ENCODE measurements around the gene CACHD1. TPM values are rescaled to one million over a fixed set of nuclear protein-coding genes. Genes with fewer than 3 reads are reported as not detected.

CACHD1 gene
- polyA plus RNA-seq, 1 donor from 2014 or later: 12.7 TPM

DNA sequence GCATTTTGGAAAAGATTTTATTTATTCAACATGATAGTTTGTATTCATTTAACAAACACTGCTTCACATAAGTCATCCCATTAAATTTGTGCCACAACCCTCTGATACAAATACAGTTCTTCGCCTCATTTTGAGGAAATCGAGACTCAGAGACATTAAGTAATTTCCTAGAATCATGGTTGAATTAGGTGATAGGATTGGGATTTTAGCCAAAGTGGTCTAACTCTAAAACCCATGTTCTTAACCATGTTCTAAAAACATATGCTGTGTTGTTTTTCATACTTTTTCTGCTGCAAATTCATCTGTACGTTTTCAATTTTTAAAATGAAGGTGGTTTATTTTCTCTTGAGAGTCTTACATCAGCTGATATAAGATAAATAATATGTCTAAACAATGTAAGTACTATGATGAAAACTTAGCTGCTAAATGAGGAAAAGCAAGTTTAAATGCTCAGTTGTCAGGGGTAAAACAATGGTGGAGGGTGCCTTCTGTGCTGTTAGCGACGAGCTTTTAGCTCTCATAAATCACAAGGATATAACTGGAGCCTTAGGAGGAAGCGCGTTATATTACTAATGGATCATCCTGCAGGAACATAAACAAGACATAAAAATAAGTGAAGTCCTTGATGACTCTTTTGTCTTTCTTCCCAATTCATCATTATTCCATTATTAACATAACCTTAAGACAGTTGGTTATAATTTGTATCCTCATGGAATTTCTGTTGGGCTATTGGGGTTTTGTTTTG, 97.7 kb downstream of the CACHD1 start:
- H3F3A ChIP-seq (ENCODE audit: insufficient read depth, low read length, poor library complexity, severe bottlenecking): no peaks in the 10 kb centered on the region
- TF ChIP-seq EZH2 (IDR thresholded peaks at IDR 0.05; ENCODE audit: borderline replicate concordance, insufficient read depth, low read length, poor library complexity, severe bottlenecking) (no peak), TAF1 (IDR thresholded peaks at IDR 0.05; ENCODE audit: low read depth) (no peak), MXI1 (conservative IDR thresholded peaks at IDR 0.05; ENCODE audit: poor library complexity, severe bottlenecking) (no peak), SMC3 (conservative IDR thresholded peaks at IDR 0.05; ENCODE audit: poor library complexity) (no peak), POLR2AphosphoS5 (IDR thresholded peaks at IDR 0.05) (no peak), RAD21 (conservative IDR thresholded peaks at IDR 0.05) (no peak), EP300 (conservative IDR thresholded peaks at IDR 0.05; ENCODE audit: poor library complexity, severe bottlenecking) (no peak)
- TF ChIP-seq, protein P1, sequence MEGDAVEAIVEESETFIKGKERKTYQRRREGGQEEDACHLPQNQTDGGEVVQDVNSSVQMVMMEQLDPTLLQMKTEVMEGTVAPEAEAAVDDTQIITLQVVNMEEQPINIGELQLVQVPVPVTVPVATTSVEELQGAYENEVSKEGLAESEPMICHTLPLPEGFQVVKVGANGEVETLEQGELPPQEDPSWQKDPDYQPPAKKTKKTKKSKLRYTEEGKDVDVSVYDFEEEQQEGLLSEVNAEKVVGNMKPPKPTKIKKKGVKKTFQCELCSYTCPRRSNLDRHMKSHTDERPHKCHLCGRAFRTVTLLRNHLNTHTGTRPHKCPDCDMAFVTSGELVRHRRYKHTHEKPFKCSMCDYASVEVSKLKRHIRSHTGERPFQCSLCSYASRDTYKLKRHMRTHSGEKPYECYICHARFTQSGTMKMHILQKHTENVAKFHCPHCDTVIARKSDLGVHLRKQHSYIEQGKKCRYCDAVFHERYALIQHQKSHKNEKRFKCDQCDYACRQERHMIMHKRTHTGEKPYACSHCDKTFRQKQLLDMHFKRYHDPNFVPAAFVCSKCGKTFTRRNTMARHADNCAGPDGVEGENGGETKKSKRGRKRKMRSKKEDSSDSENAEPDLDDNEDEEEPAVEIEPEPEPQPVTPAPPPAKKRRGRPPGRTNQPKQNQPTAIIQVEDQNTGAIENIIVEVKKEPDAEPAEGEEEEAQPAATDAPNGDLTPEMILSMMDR (IDR thresholded peaks at IDR 0.05; ENCODE audit: poor library complexity, severe bottlenecking): no peak
- TF ChIP-seq, protein P2, sequence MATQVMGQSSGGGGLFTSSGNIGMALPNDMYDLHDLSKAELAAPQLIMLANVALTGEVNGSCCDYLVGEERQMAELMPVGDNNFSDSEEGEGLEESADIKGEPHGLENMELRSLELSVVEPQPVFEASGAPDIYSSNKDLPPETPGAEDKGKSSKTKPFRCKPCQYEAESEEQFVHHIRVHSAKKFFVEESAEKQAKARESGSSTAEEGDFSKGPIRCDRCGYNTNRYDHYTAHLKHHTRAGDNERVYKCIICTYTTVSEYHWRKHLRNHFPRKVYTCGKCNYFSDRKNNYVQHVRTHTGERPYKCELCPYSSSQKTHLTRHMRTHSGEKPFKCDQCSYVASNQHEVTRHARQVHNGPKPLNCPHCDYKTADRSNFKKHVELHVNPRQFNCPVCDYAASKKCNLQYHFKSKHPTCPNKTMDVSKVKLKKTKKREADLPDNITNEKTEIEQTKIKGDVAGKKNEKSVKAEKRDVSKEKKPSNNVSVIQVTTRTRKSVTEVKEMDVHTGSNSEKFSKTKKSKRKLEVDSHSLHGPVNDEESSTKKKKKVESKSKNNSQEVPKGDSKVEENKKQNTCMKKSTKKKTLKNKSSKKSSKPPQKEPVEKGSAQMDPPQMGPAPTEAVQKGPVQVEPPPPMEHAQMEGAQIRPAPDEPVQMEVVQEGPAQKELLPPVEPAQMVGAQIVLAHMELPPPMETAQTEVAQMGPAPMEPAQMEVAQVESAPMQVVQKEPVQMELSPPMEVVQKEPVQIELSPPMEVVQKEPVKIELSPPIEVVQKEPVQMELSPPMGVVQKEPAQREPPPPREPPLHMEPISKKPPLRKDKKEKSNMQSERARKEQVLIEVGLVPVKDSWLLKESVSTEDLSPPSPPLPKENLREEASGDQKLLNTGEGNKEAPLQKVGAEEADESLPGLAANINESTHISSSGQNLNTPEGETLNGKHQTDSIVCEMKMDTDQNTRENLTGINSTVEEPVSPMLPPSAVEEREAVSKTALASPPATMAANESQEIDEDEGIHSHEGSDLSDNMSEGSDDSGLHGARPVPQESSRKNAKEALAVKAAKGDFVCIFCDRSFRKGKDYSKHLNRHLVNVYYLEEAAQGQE (IDR thresholded peaks at IDR 0.05; ENCODE audit: borderline replicate concordance): no peak
- no peaks in the 10 kb centered on the region for H3K9me3 ChIP-seq (ENCODE audit: low read length)
- no peaks in the 10 kb centered on the region for H4K20me1 ChIP-seq (ENCODE audit: insufficient read depth)
- no peak overlapping the region for H3K4me2 ChIP-seq (ENCODE audit: low read length)
- no peaks in the 10 kb centered on the region for H3K79me2 ChIP-seq (replicated peaks; ENCODE audit: insufficient read depth, low read length)
- no peak overlapping the region for H3K4me3 ChIP-seq (ENCODE audit: low read length)
- H3K9me2 ChIP-seq (ENCODE audit: insufficient read depth, low read length): no peaks in the 10 kb centered on the region
- no peaks in the 10 kb centered on the region for H3K27me3 ChIP-seq (ENCODE audit: insufficient read depth, low read depth, low read length)
- H3K9ac ChIP-seq (ENCODE audit: low read length): no peak overlapping the region
- H3K36me3 ChIP-seq (ENCODE audit: insufficient read depth, low read length): no peaks in the 10 kb centered on the region
- no peak overlapping the region for H3K27ac ChIP-seq (ENCODE audit: low read length)
- no peak overlapping the region for H2AFZ ChIP-seq (ENCODE audit: low read depth, low read length)

DNA sequence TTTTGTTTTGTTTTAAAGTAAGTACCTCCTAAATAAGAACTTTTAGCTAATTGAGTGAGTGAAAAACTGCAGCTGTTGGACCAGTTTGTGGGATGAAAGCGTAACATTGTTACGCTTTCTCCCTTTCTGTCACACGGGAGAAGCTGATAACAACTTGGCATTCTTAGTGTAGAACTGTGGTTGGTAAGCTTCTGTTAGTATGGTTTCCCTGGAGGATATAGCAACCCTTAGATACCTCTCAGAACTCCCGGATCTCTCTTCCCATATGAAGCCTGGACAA, 98.2 kb downstream of the CACHD1 start:
- Histone ChIP-seq H3K27ac (ENCODE audit: low read length) (no peak overlapping the region), H3K27me3 (ENCODE audit: insufficient read depth, low read depth, low read length) (no peaks in the 10 kb centered on the region), H3K36me3 (ENCODE audit: insufficient read depth, low read length) (no peaks in the 10 kb centered on the region), H3K9me3 (ENCODE audit: low read length) (no peaks in the 10 kb centered on the region), H3K4me2 (ENCODE audit: low read length) (no peak overlapping the region), H4K20me1 (ENCODE audit: insufficient read depth) (no peaks in the 10 kb centered on the region), H3F3A (ENCODE audit: insufficient read depth, low read length, poor library complexity, severe bottlenecking) (no peaks in the 10 kb centered on the region), H3K4me3 (ENCODE audit: low read length) (no peak overlapping the region), H2AFZ (ENCODE audit: low read depth, low read length) (no peak overlapping the region), H3K9me2 (ENCODE audit: insufficient read depth, low read length) (no peaks in the 10 kb centered on the region), H3K9ac (ENCODE audit: low read length) (no peak overlapping the region), H3K79me2 (replicated peaks; ENCODE audit: insufficient read depth, low read length) (no peaks in the 10 kb centered on the region)
- no peak for TF ChIP-seq RAD21 (conservative IDR thresholded peaks at IDR 0.05)
- TF ChIP-seq MXI1 (conservative IDR thresholded peaks at IDR 0.05; ENCODE audit: poor library complexity, severe bottlenecking): no peak
- no peak for TF ChIP-seq EZH2 (IDR thresholded peaks at IDR 0.05; ENCODE audit: borderline replicate concordance, insufficient read depth, low read length, poor library complexity, severe bottlenecking)
- no peak for TF ChIP-seq EP300 (conservative IDR thresholded peaks at IDR 0.05; ENCODE audit: poor library complexity, severe bottlenecking)

All from neural cell (in vitro differentiated cells).